Measurements from ENCODE around the gene CAPN9. TPM values are rescaled to one million over a fixed set of nuclear protein-coding genes. Genes with fewer than 3 reads are reported as not detected.

CAPN9 gene
- total and polyA plus RNA-seq, 9 of the 15 experiments (the other 6 are each of a cell fraction or from before 2014, with no cell fraction given), result not detected

- no peak for TF ChIP-seq ATF6 (CRISPR knock-in tag; IDR thresholded peaks at IDR 0.05)
- no peak for TF ChIP-seq BRD9 (IDR thresholded peaks at IDR 0.05; ENCODE audit: low read depth, partially characterized antibody)
- no peak for TF ChIP-seq RFX5 (IDR thresholded peaks at IDR 0.05; ENCODE audit: low read depth, low read length)
- no peak for TF ChIP-seq IRF9 (tag; IDR thresholded peaks at IDR 0.05)
- TF ChIP-seq ZNF507 (tag; conservative IDR thresholded peaks at IDR 0.05), result no peak
- no peak for TF ChIP-seq FOXM1 (IDR thresholded peaks at IDR 0.05; ENCODE audit: low read depth)
- no peak for TF ChIP-seq FOXM1 (CRISPR knock-in tag; IDR thresholded peaks at IDR 0.05; ENCODE audit: low read depth)
Observed at GRCh38 chr1:230831771-230832170, 84.6 kb downstream of the CAPN9 start (continued).

- FAIRE-seq (no peak), DNase-seq (ENCODE audit: extremely low read depth in 1 of 4, low spot score in 3 of 4) (no peak), ATAC-seq (no peak)
- CTCF ChIA-PET (ENCODE audit: low intra/inter-chr PET ratio), result no interaction called here
- no peak overlapping the region for H2AFZ ChIP-seq (ENCODE audit: low read depth, low read length)
- H3K79me2 ChIP-seq (ENCODE audit: control insufficient read depth, insufficient read depth, low read length), result no peaks in the 10 kb centered on the region
- H3K9me3 ChIP-seq (replicated peaks; ENCODE audit: control insufficient read depth, insufficient read depth, low read depth, low read length), result no peaks in the 10 kb centered on the region
- BruUV-seq (replicated peaks), result no TSS peak
- H3K4me1 ChIP-seq (replicated peaks in 1 of 2; ENCODE audit: control insufficient read depth in 2 of 2, insufficient read depth in 2 of 2, low read length in 2 of 2), result no peaks in the 10 kb centered on the region
- no peak overlapping the region for H3K27ac ChIP-seq (ENCODE audit: extremely low read depth, low read depth, low read length)
- no peak overlapping the region for H3K9ac ChIP-seq (ENCODE audit: insufficient read depth in 1 of 2, low read depth in 2 of 2, low read length in 2 of 2)
- H3K27me3 ChIP-seq (ENCODE audit: control insufficient read depth in 2 of 2, insufficient read depth in 2 of 2, low read length in 2 of 2), result peaks cover 2 to 4% of the 10 kb centered on the region in 2 experiments; a peak in 2 of 5 replicates
- 0% methylated on average over 1 of the region's 1 CpG for WGBS (ENCODE audit: insufficient coverage, low coverage, missing lambda C conversion rate)
- intact Hi-C loops (cut with micrococcal nuclease) (no loop called here), in situ Hi-C loops (cut with MboI) (no loop called here)
- POLR2A ChIA-PET, result interaction anchor here (1.0 to 1.1 kb wide), 2 partner anchors 9 to 250 kb away, joined by 3 read pairs; no protein-coding TSS in a partner anchor
- H3K36me3 ChIP-seq (ENCODE audit: control insufficient read depth, insufficient read depth, low read length), result no peaks in the 10 kb centered on the region
- no peaks in the 10 kb centered on the region for H3K9me1 ChIP-seq (ENCODE audit: control insufficient read depth, insufficient read depth, low read length)
- H3K4me3 ChIP-seq, result no peak overlapping the region
- no peaks in the 10 kb centered on the region for H4K20me1 ChIP-seq (replicated peaks; ENCODE audit: control insufficient read depth, insufficient read depth, low read length)
- no peak overlapping the region for H3K4me2 ChIP-seq (ENCODE audit: insufficient read depth, low read length)
- TF ChIP-seq TRIM24 (IDR thresholded peaks at IDR 0.05) (peak in 1 of 2 experiments; percentile 39; a peak in 1 of 4 replicates), ZNF449 (CRISPR knock-in tag; IDR thresholded peaks at IDR 0.05) (no peak), ZNF23 (CRISPR knock-in tag; IDR thresholded peaks at IDR 0.05) (no peak), XRCC4 (IDR thresholded peaks at IDR 0.05; ENCODE audit: extremely low read depth, insufficient read depth, insufficient read length) (no peak), RFX5 (IDR thresholded peaks at IDR 0.05; ENCODE audit: low read depth, low read length) (no peak), PCBP2 (IDR thresholded peaks at IDR 0.05; ENCODE audit: low read depth, low read length, poor library complexity, severe bottlenecking) (no peak), ZNF77 (CRISPR knock-in tag; IDR thresholded peaks at IDR 0.05) (no peak), EHMT2 (IDR thresholded peaks at IDR 0.05) (no peak)
- TF ChIP-seq, protein P1, sequence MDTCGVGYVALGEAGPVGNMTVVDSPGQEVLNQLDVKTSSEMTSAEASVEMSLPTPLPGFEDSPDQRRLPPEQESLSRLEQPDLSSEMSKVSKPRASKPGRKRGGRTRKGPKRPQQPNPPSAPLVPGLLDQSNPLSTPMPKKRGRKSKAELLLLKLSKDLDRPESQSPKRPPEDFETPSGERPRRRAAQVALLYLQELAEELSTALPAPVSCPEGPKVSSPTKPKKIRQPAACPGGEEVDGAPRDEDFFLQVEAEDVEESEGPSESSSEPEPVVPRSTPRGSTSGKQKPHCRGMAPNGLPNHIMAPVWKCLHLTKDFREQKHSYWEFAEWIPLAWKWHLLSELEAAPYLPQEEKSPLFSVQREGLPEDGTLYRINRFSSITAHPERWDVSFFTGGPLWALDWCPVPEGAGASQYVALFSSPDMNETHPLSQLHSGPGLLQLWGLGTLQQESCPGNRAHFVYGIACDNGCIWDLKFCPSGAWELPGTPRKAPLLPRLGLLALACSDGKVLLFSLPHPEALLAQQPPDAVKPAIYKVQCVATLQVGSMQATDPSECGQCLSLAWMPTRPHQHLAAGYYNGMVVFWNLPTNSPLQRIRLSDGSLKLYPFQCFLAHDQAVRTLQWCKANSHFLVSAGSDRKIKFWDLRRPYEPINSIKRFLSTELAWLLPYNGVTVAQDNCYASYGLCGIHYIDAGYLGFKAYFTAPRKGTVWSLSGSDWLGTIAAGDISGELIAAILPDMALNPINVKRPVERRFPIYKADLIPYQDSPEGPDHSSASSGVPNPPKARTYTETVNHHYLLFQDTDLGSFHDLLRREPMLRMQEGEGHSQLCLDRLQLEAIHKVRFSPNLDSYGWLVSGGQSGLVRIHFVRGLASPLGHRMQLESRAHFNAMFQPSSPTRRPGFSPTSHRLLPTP (IDR thresholded peaks at IDR 0.05; ENCODE audit: borderline replicate concordance, extremely low read depth, insufficient read length), result no peak
Observed at GRCh38 chr1:230832476-230832875, 85.3 kb downstream of the CAPN9 start.
